Epidermal melanocyte (primary cell): ENCODE measurements around the gene SLC25A22.

Source experiments
- DNase-seq: peaks from one replicate; pipeline ENCODE4 v3.0.0; 2011; ENCODE audit warnings: low spot score; ENCODE audit not compliant: insufficient read length

The SLC25A22 gene

DNA sequence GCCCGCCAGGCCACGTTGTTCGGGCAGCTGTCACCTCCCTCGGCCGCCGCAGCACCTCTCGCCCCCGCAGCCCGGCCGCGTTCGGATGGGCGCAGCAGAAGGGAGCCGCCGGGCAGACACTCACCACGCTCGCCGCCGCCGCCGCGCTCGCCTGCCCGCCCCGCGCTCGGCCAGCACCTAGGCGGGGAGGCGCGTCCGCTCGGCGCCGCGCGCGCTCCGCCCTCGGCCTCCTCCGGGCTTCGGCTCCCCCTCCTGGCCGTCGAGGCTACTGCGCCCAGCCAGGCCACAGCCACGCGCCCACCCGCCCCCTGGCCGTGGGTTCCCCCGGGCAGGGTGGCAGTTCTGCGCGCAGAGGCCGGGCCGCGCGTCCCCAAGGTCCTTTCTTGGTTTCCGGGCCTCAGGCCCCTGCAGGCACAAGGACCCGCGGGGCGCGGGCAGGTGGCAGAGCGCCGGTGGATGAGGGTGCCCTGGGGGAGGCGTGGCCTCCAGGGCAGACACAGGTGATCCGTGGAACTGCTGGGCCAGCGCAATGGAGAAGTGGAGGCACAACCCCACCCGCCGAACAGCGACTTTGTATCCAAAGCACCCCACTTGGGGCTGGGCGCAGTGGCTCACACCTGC lies at the start of gene SLC25A22:
Gene SLC25A22 (minus strand): TSS at position 189 of the 621 bp plus-strand sequence. CDS start 3,275 bp downstream, outside the sequence.
- peak; percentile 98 for DNase-seq

DNA sequence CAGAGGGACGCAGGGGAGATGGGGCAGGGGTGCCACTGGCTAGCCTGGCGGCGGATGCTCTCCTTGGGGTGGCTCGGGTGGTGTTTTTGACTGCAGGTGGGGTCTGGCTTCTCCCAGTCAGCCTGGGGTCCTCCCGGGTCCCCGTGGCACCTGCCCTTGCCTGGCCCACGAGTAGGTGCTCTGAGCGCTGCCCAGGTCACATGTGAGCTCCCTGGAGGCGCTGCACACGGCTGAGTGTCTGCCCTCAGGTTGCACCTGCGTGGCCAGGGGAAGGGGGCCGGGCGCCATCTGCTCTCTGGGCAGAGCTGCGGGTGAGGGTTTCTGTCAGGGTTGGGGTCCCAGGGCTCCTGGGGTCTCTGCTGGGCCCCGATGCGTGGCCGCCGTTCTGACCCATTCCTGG lies 49.8 kb upstream of the SLC25A22 start:
- no peak for DNase-seq

DNA sequence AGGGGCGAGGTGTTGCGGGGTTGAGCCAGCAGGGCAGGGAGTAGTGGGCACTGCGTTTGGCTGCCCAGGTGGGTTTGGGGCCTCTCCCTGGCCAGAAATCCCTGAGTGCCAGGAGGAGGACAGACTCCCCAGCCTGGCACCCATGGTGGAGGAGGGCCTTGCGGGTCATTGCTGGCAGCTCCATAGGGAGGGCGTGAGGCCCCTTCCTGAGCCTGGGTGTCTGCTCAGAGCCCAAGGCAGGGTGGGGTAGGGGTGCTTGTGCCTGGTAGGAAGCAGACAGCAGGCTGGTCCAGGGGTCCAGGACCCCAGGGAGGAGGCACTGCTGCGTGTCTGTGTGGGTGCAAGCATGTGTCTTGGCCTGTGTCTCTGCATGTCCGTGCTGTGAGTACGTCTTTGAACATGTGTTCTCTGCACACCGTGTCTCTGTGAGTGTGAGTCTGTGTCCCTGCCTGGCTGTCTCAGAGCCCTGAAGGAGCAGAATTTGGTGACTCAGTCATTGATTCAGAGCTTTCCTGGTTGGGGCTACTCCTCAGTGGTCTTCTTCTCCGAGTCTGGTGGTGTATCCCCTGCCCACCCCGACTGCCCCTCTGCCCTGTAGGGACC lies 48.5 kb upstream of the SLC25A22 start:
- no peak for DNase-seq

GRCh38 chr11:845872-846495 lies 47.9 kb upstream of the SLC25A22 start:
- DNase-seq, result no peak

DNA sequence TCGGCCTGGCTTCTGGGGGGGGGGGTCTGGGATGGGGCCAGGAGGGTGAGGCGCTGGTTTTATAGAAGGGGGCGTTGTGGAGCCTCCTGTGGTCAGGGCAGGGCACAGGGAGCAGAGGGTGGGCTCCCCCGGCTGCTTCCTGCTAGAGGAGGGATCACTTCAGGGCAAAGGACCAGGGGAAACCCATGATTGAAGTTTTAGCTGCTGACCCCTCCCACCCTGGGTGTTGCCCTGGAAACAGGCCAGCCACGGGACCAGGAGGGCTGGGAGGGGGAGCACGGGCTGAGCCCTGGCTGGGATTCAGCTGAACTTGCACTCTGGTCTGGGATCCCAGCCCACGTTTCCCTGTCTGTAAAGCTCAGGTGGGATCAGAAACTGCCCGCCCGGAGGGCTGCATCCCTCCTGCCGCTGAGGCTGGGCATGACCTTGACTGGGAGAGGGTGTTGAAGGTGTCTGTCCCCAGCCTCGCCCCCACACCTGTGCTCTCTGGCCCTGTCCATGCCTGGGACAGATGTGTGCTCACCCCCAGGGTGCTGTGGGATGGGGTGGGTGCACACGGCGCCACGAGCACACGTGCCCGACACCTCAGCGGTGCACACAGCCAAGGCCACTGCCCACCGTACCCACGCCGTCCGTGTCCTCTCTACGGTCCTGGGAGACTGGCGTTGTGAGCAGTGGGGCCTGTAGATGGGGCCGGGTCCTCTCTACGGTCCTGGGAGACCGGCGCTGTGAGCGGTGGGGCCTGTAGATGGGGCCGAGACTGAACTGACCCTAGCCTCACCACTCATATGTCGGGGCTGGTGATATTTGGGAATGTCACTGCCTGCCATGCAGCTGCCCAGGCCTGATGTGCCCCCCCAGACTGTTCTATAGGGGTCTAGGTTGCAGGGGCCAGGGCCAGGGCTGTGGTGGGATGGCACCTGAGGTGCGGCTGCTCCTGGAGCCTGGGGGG lies 46.9 kb upstream of the SLC25A22 start:
- peak; percentile 99 for DNase-seq

DNA sequence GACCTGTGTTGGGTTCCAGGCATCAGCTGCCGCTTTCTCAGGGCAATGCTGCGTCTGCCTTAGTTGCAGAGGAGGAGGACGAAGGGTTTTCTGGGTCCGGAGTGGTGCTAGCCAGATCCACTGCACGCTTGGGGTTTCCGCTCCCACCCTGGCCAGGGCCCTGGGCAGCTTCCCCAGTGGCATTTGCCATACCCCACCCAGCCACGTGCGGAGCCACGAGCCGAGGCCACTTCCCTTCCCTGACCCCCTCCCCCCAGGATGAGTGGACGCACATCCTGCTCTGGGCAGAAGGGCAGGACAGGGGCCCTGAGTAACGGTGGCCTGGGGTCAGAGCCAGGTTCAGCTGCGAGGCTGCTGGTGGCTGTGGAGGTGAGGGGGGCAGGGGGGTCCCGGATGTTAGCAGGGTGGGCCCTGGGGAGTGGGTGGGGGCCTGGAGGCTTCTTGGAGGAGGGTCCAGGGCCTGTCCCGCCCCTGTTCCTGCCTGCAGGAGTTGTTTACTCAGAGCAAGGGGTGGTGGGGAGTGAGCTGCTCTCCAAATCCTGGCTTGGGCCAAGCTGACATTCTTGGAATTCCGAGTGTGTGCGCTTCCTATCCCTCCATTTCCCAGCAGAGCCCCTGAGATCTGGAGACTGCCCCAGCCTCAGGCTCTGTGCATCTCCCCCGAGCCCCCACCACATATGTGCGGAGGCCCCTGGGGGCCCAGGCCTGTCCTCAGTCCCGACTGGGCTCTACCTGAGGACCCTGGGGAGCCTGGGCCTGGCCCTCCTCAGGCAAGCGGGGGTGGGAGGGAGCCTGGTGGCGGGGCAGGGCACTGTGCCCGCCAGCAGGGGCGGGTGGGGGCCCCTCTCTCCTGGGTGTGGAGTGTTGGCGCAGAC lies 46.0 kb upstream of the SLC25A22 start:
- peak; percentile 91 for DNase-seq

DNA sequence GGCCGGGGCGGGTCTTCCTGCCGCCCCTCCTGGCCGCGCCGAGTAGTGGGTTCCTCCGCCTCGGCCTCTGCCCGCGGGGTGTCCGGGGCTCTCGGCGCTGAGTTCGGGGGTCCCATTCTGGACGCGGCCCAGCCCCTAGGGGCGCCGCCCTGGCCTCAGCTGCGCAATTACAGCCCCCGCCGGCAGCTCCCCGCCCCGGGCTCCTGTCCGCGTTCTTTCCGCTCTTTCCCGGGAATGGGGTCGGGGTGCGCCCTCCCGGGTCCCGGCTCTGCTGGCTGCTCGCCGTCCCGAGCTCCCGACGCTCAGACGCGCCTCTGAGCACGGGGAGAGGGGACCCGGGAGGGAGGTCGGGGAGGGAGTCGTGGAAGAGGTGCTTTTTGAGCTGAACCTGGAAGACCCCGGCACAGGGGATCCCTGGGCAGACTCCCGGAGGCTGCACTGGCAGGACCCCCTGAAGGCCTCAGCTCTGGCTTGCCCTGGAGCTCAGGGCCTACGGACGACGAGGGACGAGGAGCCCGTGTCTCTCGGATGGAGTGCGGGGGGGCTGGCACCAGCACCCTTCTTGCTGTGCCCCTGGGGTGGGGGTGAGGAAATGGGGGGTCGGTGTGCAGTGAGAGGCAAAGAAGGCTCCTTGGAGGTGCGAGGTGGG lies 45.1 kb upstream of the SLC25A22 start:
- no peak for DNase-seq

GRCh38 chr11:842370-843002 lies 44.4 kb upstream of the SLC25A22 start, which contains the start of the genes POLR2L and TSPAN4:
Gene POLR2L, minus strand, starts transcription at chr11:842529. Its CDS starts 21 bp downstream, at chr11:842508.
Gene TSPAN4, plus strand, starts transcription at chr11:842852. Its CDS starts 7,453 bp downstream, at chr11:850305.
- DNase-seq, result peak; percentile 92

GRCh38 chr11:841981-842369 lies 43.9 kb upstream of the SLC25A22 start:
- DNase-seq, result no peak

GRCh38 chr11:839875-840617 lies 42.0 kb upstream of the SLC25A22 start:
- no peak for DNase-seq

DNA sequence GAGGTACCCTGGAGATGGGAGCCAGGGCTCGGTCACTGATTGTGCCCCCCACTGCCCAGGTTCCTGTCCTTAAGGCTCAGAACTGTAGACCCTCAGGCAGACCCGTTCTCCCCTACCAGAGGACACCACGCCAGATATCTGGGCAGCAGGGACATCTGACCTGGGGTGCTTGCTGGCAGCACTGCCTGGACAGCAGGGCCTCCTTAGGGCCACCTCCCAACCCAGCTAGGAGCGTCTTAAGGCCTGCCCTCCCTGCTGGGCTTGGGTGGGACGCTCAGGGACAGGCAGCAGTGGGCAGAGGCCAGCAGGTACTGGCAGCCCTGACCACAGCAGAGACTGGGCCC lies 41.2 kb upstream of the SLC25A22 start:
- DNase-seq, result no peak

GRCh38 chr11:838441-839279 lies 40.6 kb upstream of the SLC25A22 start:
- no peak for DNase-seq

DNA sequence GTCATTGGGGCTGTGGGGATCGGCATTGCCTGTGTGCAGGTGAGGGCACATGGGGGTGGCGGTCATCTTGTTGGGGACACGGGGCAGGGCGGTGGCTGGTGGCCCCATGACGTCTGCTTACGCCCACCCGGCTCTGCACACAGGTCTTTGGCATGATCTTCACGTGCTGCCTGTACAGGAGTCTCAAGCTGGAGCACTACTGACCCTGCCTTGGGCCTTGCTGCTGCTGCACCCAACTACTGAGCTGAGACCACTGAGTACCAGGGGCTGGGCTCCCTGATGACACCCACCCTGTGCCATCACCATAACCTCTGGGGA lies 39.9 kb upstream of the SLC25A22 start:
- no peak for DNase-seq

DNA sequence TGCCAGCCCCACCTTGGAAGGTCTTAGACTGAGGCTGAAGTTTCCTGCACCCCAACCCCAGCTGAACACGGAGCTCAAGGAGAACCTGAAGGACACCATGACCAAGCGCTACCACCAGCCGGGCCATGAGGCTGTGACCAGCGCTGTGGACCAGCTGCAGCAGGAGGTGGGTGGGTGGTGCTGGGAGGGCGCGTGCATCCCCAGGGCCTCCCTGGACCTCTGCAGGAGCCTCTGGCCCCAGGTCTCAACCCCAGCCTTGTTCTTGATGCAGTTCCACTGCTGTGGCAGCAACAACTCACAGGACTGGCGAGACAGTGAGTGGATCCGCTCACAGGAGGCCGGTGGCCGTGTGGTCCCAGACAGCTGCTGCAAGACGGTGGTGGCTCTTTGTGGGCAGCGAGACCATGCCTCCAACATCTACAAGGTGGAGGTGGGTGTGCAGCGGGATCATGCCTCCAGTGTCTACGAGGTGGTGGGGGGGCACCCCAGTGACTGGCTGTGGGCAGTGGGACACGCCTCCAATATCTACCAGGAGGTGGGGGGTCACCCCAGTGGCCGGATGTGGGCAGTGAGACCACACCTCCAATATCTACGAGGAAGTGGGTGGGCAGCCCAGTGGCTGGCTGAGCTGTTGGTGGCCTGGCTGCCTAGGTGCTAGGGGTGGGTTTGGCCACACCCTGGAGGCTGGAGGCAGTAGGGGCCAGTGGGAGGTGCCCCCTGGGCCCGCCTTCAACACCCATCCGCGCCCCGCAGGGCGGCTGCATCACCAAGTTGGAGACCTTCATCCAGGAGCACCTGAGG lies 39.3 kb upstream of the SLC25A22 start:
- DNase-seq, result no peak

GRCh38 chr11:836700-837099 lies 38.6 kb upstream of the SLC25A22 start:
- DNase-seq, result no peak

DNA sequence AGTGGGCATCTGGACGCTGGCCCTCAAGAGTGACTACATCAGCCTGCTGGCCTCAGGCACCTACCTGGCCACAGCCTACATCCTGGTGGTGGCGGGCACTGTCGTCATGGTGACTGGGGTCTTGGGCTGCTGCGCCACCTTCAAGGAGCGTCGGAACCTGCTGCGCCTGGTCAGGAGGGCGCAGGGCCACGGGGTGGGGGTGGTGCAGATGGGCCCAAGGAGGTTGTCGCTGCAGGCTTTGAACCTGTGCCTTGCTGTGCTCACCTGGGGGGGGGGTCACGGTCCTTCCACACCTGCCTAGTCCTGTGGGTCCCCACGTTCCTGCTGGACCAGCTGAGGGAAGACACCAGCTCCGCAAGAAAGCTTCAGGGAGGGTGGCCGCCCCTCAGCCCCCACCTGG lies 38.2 kb upstream of the SLC25A22 start:
- no peak for DNase-seq
